Ovary (tissue), 9 donors: Measurements from ENCODE around the gene RASA4B. TPM values are rescaled to one million over a fixed set of nuclear protein-coding genes. Genes with fewer than 3 reads are reported as not detected.
"Not testable (repeated sequence)": the region's sequence is repeated elsewhere in the genome, so short reads cannot be mapped to it uniquely, and the experiment has no call there.

ENCODE experiments used
- DNase-seq, 5 donors: peaks; one replicate each; pipeline ENCODE4 v3.0.0-alpha.2; 2019 to 2020
- H3K27ac ChIP-seq, 2 donors: fragments of 200-600 bp; one replicate each; pipeline versions ENCODE4 v1.5.1 to v1.8.0; 2019 to 2022
- H3K27me3 ChIP-seq: fragments of 200-600 bp; one replicate; pipeline ENCODE4 v1.8.0; 2022
- H3K36me3 ChIP-seq: fragments of 200-600 bp; sonication (generic); one replicate; pipeline ENCODE4 v1.5.1; 2019
- H3K4me1 ChIP-seq: one replicate; pipeline ENCODE4 v1.8.1; 2013; ENCODE audit warnings: mild to moderate bottlenecking, moderate library complexity; ENCODE audit not compliant: insufficient read depth
- H3K4me3 ChIP-seq: fragments of 200-600 bp; sonication (generic); one replicate; pipeline ENCODE4 v1.5.1; 2017
- H3K9me3 ChIP-seq, 2 donors: fragments of 200-600 bp in 1 of 2; sonication (generic) in 1 of 2; one replicate each; pipeline versions ENCODE4 v1.5.1 to v1.8.1; 2013 to 2019; ENCODE audit warnings: mild to moderate bottlenecking in 1 of 2, moderate library complexity in 1 of 2
- WGBS, 3 donors: extraction: QIAGEN DNeasy Blood & Tissue Kit in 1 of 3; methylation state at CpG; one replicate each; pipeline versions ENCODE4 v1.1.5 to v1.1.7; 2013 to 2017; 5-methylcytosine and 5-hydroxymethylcytosine counted together
- intact Hi-C, 4 donors: fragments of 100-400 bp; cut with DNase I; formaldehyde crosslinking; loops; one replicate each; pipeline versions ENCODE4 v1.11.0 to v1.15.1; 2022 to 2023
- polyA plus RNA-seq, 2 donors: library from polyadenylated mRNA; stranded (reverse); fragments of 200-250 nt in 1 of 2; fragments of 350-450 nt in 1 of 2; fragmentation: Illumina TruSeq in 1 of 2; extraction: RNeasy Lipid Tissue Mini Kit (QIAGEN cat#74804) in 1 of 2; gene quantifications; one replicate each; pipeline ENCODE4 v1.2.3, GENCODE V29; 2013 to 2014
- total RNA-seq, 7 donors: library from RNA; depleted of rRNA in 2 of 7; stranded (reverse); fragments of >200 nt in 2 of 7; fragmentation: NEBNext Ultra II Directional in 3 of 7; extraction: Animal tissue kit (Norgen Biotek cat#: 25700) in 3 of 7; gene quantifications; one replicate each; pipeline versions ENCODE4 v1.1.0 to v1.2.4, GENCODE V29; 2016 to 2023
- TF ChIP-seq, protein P1 (sequence below), 3 donors: fragments of 450-650 bp in 2 of 3; fragments of 200-600 bp in 1 of 3; IDR thresholded peaks; one replicate each; pipeline versions ENCODE4 v1.5.1 to v1.8.0; 2016 to 2022; ENCODE audit warnings: antibody characterized with exemption in 3 of 3, mild to moderate bottlenecking in 1 of 3
- donor health status: DM: no; HTN: no; CAD: no; lungs with moderate emphysema.
- donor health status: DM: no; HTN: no; CAD: no.
- donor health status: Bipolar disorder and iron deficiency.
- donor health status: DM: yes; HTN: yes; CAD: no.
- donor health status: DM: no; HTN: no; CAD: no.
- donor health status: DM: yes; HTN: yes; CAD: no.

Gene RASA4B
- total and polyA plus RNA-seq, 9 donors = 2.1 to 36.2 (median 12.6) TPM

GRCh38 chr7:102481962-102482361 lies 35.6 kb downstream of the RASA4B start:
- H3K27me3 ChIP-seq, H3K27ac ChIP-seq, H3K4me1 ChIP-seq, H3K4me3 ChIP-seq, H3K9me3 ChIP-seq, intact Hi-C loops, H3K36me3 ChIP-seq: not testable (repeated sequence)
- WGBS, 3 donors = no CpG with 5 or more reads among the region's 10 CpGs
- DNase-seq = peak in 1 of 5 donors; percentile 21

GRCh38 chr7:102479982-102480637 lies 37.5 kb downstream of the RASA4B start:
- peak; percentile 21 to 69 (median 50) for DNase-seq
- H3K9me3 ChIP-seq, H3K36me3 ChIP-seq, H3K4me1 ChIP-seq, H3K4me3 ChIP-seq, H3K27ac ChIP-seq, intact Hi-C loops, H3K27me3 ChIP-seq: not testable (repeated sequence)
- TF ChIP-seq, protein P1, sequence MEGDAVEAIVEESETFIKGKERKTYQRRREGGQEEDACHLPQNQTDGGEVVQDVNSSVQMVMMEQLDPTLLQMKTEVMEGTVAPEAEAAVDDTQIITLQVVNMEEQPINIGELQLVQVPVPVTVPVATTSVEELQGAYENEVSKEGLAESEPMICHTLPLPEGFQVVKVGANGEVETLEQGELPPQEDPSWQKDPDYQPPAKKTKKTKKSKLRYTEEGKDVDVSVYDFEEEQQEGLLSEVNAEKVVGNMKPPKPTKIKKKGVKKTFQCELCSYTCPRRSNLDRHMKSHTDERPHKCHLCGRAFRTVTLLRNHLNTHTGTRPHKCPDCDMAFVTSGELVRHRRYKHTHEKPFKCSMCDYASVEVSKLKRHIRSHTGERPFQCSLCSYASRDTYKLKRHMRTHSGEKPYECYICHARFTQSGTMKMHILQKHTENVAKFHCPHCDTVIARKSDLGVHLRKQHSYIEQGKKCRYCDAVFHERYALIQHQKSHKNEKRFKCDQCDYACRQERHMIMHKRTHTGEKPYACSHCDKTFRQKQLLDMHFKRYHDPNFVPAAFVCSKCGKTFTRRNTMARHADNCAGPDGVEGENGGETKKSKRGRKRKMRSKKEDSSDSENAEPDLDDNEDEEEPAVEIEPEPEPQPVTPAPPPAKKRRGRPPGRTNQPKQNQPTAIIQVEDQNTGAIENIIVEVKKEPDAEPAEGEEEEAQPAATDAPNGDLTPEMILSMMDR (IDR thresholded peaks at IDR 0.05) = peak in 2 of 3 donors; percentile 37 to 45
- 2 to 6% (median 6%) methylated on average over 6 to 8 of the region's 11 CpGs for WGBS, 3 donors

DNA sequence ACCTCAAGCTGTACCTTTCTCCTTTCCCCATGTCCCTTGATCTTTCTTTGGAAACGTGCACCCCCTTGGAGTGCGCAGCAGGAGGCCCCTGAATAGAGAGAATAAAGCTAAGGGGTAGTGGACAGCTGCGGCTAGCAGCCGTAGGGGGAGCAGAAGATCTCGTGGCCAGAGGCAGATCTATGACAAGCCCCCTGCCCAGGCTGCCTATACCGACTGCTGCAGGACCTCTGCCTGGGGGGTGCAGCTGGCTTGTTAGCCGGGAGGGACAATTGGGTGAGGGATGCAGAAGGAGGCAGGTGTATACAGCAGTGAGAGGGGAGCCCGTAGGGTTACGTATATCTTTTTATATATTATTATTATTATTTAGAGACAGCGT lies 38.4 kb downstream of the RASA4B start:
- DNase-seq, H3K27ac ChIP-seq, H3K27me3 ChIP-seq, H3K36me3 ChIP-seq, intact Hi-C loops, H3K4me3 ChIP-seq, H3K4me1 ChIP-seq, H3K9me3 ChIP-seq: not testable (repeated sequence)
- WGBS, 3 donors = 0% methylated on average over 2 of the region's 10 CpGs; no CpG with 5 or more reads in 2 of the 3 donors

DNA sequence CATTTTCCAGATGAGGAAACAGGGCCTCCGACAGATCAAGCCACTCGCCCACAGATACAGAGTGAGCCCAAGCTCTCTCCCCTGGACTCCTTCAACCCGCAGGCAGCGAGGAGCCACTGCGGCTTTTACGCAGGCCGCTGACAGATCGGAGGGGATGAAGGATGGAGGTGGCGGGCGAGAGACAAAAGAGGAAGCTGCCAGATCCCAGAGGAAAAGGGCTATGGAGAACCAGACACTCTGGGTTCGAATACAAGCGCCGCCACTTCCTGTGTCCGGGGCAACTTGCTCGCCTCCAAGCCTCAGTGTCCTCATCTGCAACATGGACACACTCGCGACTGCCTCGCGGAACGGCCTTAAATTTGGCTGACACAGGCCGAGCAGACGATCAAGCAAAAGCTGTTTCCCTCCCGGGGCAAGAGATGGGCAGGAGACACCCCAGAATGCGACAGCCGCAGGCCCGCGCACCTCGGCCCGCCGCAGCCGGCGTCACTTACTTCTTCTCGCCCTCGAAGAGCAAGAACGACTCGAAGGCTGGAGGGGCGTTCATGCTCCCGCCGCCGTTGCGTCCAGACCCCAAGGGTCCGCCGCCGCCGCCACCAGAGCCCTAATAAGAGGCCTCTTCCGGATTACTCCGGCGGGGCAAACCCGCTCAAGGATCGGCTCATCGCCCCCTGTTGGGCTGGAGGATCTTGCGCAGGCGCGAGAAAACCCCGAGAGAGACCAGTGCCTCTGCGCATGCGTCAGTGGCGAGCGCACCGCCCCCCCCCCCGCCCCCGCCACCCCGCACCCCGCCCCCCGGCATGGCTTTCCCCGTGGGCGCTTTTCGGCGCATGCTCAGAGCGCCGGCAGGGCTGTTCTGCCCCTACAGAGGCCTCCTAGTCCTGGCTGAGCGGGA lies 39.0 kb downstream of the RASA4B start, which contains the start of gene POLR2J:
TSS of gene POLR2J (minus strand) at position 609 of the 895 bp plus-strand sequence. CDS start at position 547, 62 bp downstream.
- H3K4me1 ChIP-seq, intact Hi-C loops, H3K27ac ChIP-seq, H3K27me3 ChIP-seq, H3K9me3 ChIP-seq, H3K36me3 ChIP-seq: not testable (repeated sequence)
- H3K4me3 ChIP-seq = peak within 1 kb of the TSS; percentile 49
- DNase-seq = peak; percentile 75 to 95 (median 94)
- 0 to 1% (median 1%) methylated on average over 27 to 59 of the region's 72 CpGs for WGBS, 3 donors
- TF ChIP-seq, protein P1 (IDR thresholded peaks at IDR 0.05) = peak; percentile 13 to 37 (median 22)

GRCh38 chr7:102474736-102475435 lies 42.7 kb downstream of the RASA4B start:
- peak in 4 of 5 donors; percentile 3 to 23 (median 8) for DNase-seq
- 49 to 59% (median 54%) methylated on average over 5 to 11 of the region's 19 CpGs for WGBS, 3 donors
- H3K4me1 ChIP-seq, H3K9me3 ChIP-seq, H3K27ac ChIP-seq, intact Hi-C loops, H3K4me3 ChIP-seq, H3K27me3 ChIP-seq, H3K36me3 ChIP-seq: not testable (repeated sequence)

- H3K4me1 ChIP-seq, H3K4me3 ChIP-seq, intact Hi-C loops, H3K9me3 ChIP-seq, H3K27ac ChIP-seq, H3K36me3 ChIP-seq, H3K27me3 ChIP-seq: not testable (repeated sequence)
- WGBS, 3 donors = 40 to 71% (median 62%) methylated on average over 1 to 10 of the region's 14 CpGs
- DNase-seq = peak in 4 of 5 donors; percentile 6 to 28 (median 11)
Measured at GRCh38 chr7:102474116-102474515, 43.5 kb downstream of the RASA4B start.
